Right atrium auricular region (tissue), 2 donors: ENCODE data around the gene STBD1. TPM values are rescaled to one million over a fixed set of nuclear protein-coding genes. Genes with fewer than 3 reads are reported as not detected.

Experiments used
- DNase-seq: peaks from one replicate; pipeline ENCODE4 v3.0.0-alpha.2; 2019; ENCODE audit warnings: low spot score
- H3K27ac ChIP-seq, 2 donors: fragments of 200-600 bp; sonication (generic); 1 replicate in 1 of 2; 2 replicates in 1 of 2; pipeline ENCODE4 v1.5.1; 2016 to 2019
- H3K27me3 ChIP-seq, 2 donors: fragments of 200-600 bp; sonication (generic); one replicate each; pipeline versions ENCODE4 v1.5.1 to v1.6.0; 2017 to 2019
- H3K36me3 ChIP-seq: fragments of 200-600 bp; sonication (generic); one replicate; pipeline ENCODE4 v1.5.1; 2016
- H3K4me1 ChIP-seq, 2 donors: fragments of 200-600 bp; sonication (generic); one replicate each; pipeline versions ENCODE4 v1.5.1 to v1.6.0; 2017 to 2019
- H3K4me3 ChIP-seq, 2 donors: fragments of 200-600 bp; sonication (generic); 1 replicate in 1 of 2; 2 replicates in 1 of 2; pipeline ENCODE4 v1.5.1; 2017 to 2019; ENCODE audit warnings: mild to moderate bottlenecking in 1 of 2, moderate library complexity in 1 of 2
- H3K9me3 ChIP-seq, 2 donors: fragments of 200-600 bp; sonication (generic); one replicate each; pipeline ENCODE4 v1.5.1; 2019
- CTCF ChIP-seq, 2 donors: fragments of 200-600 bp; sonication (generic); IDR thresholded peaks; one replicate each; pipeline ENCODE4 v1.5.1; 2019; ENCODE audit warnings: antibody characterized with exemption in 2 of 2
- total RNA-seq, 2 donors: library from RNA; depleted of rRNA; stranded (reverse); fragments of >200 nt; gene quantifications; one replicate each; pipeline ENCODE4 v1.1.0, GENCODE V29; 2016

The STBD1 gene
- total RNA-seq, 2 donors from 2014 or later: 25.3 to 28.4 TPM

- no peaks in the 10 kb centered on the region for H3K36me3 ChIP-seq
- no peaks in the 10 kb centered on the region for H3K4me1 ChIP-seq
- H3K27ac ChIP-seq: no peak overlapping the region
- no peak for TF ChIP-seq CTCF (IDR thresholded peaks at IDR 0.05)
- no peaks in the 10 kb centered on the region for H3K27me3 ChIP-seq
- H3K4me3 ChIP-seq: no peak overlapping the region
- no peak for DNase-seq
- H3K9me3 ChIP-seq: no peaks in the 10 kb centered on the region
Observed at GRCh38 chr4:76334885-76335284, 28.4 kb downstream of the STBD1 start.

- DNase-seq: no peak
- H3K4me1 ChIP-seq: peaks cover 0 to 16% of the 10 kb centered on the region in 2 donors
- H3K9me3 ChIP-seq: no peaks in the 10 kb centered on the region
- no peak overlapping the region for H3K27ac ChIP-seq
- H3K27me3 ChIP-seq: no peaks in the 10 kb centered on the region
- no peak for TF ChIP-seq CTCF (IDR thresholded peaks at IDR 0.05)
- no peak overlapping the region for H3K4me3 ChIP-seq
- no peaks in the 10 kb centered on the region for H3K36me3 ChIP-seq
Observed at GRCh38 chr4:76339364-76339763, 32.8 kb downstream of the STBD1 start.

GRCh38 chr4:76341063-76341462 is 34.5 kb downstream of the STBD1 start:
- peak overlapping the region; percentile 29 to 79 for H3K27ac ChIP-seq
- no peak for TF ChIP-seq CTCF (IDR thresholded peaks at IDR 0.05)
- no peaks in the 10 kb centered on the region for H3K27me3 ChIP-seq
- H3K4me1 ChIP-seq: peaks cover 0 to 16% of the 10 kb centered on the region in 2 donors
- H3K36me3 ChIP-seq: no peaks in the 10 kb centered on the region
- no peak for DNase-seq
- H3K4me3 ChIP-seq: no peak overlapping the region
- H3K9me3 ChIP-seq: no peaks in the 10 kb centered on the region

DNA sequence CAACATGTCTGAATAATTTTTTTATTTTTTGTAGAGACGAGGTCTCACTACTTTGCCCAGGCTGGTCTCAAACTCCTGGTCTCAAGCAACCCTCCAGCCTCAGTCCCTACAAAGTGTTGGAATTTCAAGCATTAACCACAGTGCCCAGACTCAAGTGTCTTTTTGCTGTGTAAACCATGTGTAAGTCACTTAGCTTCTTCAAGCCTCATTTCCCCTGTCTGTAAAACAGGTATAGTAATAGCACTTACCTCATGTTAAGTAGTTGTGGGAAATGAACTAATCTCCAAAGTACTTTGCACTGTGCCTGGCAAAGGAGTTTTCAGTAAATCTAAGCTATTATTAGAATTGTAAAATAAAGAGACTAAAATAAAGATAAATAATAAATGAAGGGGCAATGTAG is 35.7 kb downstream of the STBD1 start:
- Histone ChIP-seq H3K36me3 (no peaks in the 10 kb centered on the region), H3K27ac (no peak overlapping the region), H3K4me1 (peaks cover 0 to 16% of the 10 kb centered on the region in 2 donors), H3K27me3 (no peaks in the 10 kb centered on the region), H3K9me3 (no peaks in the 10 kb centered on the region), H3K4me3 (no peak overlapping the region)
- no peak for DNase-seq
- no peak for TF ChIP-seq CTCF (IDR thresholded peaks at IDR 0.05)

- Histone ChIP-seq H3K27me3 (no peaks in the 10 kb centered on the region), H3K9me3 (no peaks in the 10 kb centered on the region), H3K4me3 (no peak overlapping the region), H3K4me1 (peaks cover 0 to 16% of the 10 kb centered on the region in 2 donors), H3K36me3 (no peaks in the 10 kb centered on the region), H3K27ac (no peak overlapping the region)
- DNase-seq: no peak
- no peak for TF ChIP-seq CTCF (IDR thresholded peaks at IDR 0.05)
Observed at GRCh38 chr4:76342803-76343202, 36.3 kb downstream of the STBD1 start.
